Keratinocyte (primary cell): Measurements from ENCODE around the gene RAI1. TPM values are rescaled to one million over a fixed set of nuclear protein-coding genes. Genes with fewer than 3 reads are reported as not detected.

Source experiments
- DNase-seq: peaks from one replicate; pipeline ENCODE4 v3.0.0-alpha.2; 2011; ENCODE audit warnings: low read depth, missing footprints, low spot score
- FAIRE-seq: peaks from 2 replicates; lab custom pipeline; 2011; peaks lifted over from hg19 to GRCh38; lab: Jason Lieb, UNC
- H2AFZ ChIP-seq: 2 replicates; pipeline ENCODE4 v1.6.0; 2012; ENCODE audit warnings: low read length, control low read depth, inconsistent platforms; ENCODE audit not compliant: control insufficient read depth
- H3K27ac ChIP-seq: 2 replicates; pipeline ENCODE4 v1.5.1; 2011; ENCODE audit warnings: low read length; ENCODE audit not compliant: control insufficient read depth, insufficient read depth
- H3K27me3 ChIP-seq: 3 replicates; pipeline ENCODE4 v1.6.0; 2011; ENCODE audit warnings: low read length; ENCODE audit not compliant: control insufficient read depth, insufficient read depth; ENCODE audit errors: extremely low read depth
- H3K36me3 ChIP-seq, 2 experiments: 2 replicates in 1 of 2; 3 replicates in 1 of 2; pipeline ENCODE4 v1.5.1; 2011; ENCODE audit warnings: low read length in 2 of 2, mild to moderate bottlenecking in 1 of 2; ENCODE audit not compliant: control insufficient read depth in 2 of 2, insufficient read depth in 2 of 2; ENCODE audit errors: extremely low read depth in 1 of 2
- H3K4me1 ChIP-seq: 3 replicates; pipeline ENCODE4 v1.5.1; 2011; ENCODE audit warnings: low read length; ENCODE audit not compliant: control insufficient read depth, insufficient read depth; ENCODE audit errors: extremely low read depth
- H3K4me2 ChIP-seq: 3 replicates; pipeline ENCODE4 v1.6.0; 2011; ENCODE audit warnings: low read depth, low read length; ENCODE audit not compliant: control insufficient read depth, insufficient read depth; ENCODE audit errors: extremely low read depth
- H3K4me3 ChIP-seq, 3 experiments: fragments of 200-600 bp in 1 of 3; sonication (generic) in 1 of 3; 2 replicates in 2 of 3; 3 replicates in 1 of 3; pipeline ENCODE4 v1.5.1; 2011 to 2016; ENCODE audit warnings: low read length in 3 of 3, mild to moderate bottlenecking in 3 of 3, control low read depth in 2 of 3, inconsistent platforms in 1 of 3, low read depth in 1 of 3, mixed read lengths in 1 of 3, mixed run types in 1 of 3, moderate library complexity in 1 of 3; ENCODE audit not compliant: control insufficient read depth in 2 of 3, insufficient read depth in 2 of 3; ENCODE audit errors: extremely low read depth in 1 of 3
- H3K79me2 ChIP-seq: 2 replicates; pipeline ENCODE4 v1.6.0; 2012; ENCODE audit warnings: low read length; ENCODE audit not compliant: control insufficient read depth, insufficient read depth
- H3K9ac ChIP-seq: 3 replicates; pipeline ENCODE4 v1.6.0; 2011; ENCODE audit warnings: low read length; ENCODE audit not compliant: control insufficient read depth, insufficient read depth; ENCODE audit errors: extremely low read depth
- H3K9me1 ChIP-seq: 3 replicates; pipeline ENCODE4 v1.6.0; 2011; ENCODE audit warnings: low read length; ENCODE audit not compliant: control insufficient read depth, insufficient read depth; ENCODE audit errors: extremely low read depth
- H3K9me3 ChIP-seq: 2 replicates; pipeline ENCODE4 v1.5.1; 2012; ENCODE audit warnings: low read depth, low read length; ENCODE audit not compliant: control insufficient read depth
- H4K20me1 ChIP-seq: 3 replicates; pipeline ENCODE4 v1.6.0; 2011; ENCODE audit warnings: low read length; ENCODE audit not compliant: control insufficient read depth, insufficient read depth; ENCODE audit errors: extremely low read depth
- EZH2 ChIP-seq: IDR thresholded peaks from one replicate; pipeline ENCODE4 v1.6.1; 2012; ENCODE audit warnings: inconsistent platforms, mild to moderate bottlenecking, low read length, moderate library complexity
- dilution Hi-C: fragments of 300-500 bp; cut with MboI; formaldehyde crosslinking; loops from one replicate; pipeline ENCODE4 v1.7.0; 2020; ENCODE audit warnings: low sequenced_read_pairs; ENCODE audit not compliant: extremely low pct_ligation_motif_present
- polyA plus RNA-seq, 5 experiments: library from polyadenylated mRNA; depleted of rRNA in 3 of 5; stranded (reverse) in 3 of 5; stranded (forward) in 1 of 5; unstranded in 1 of 5; fragments of >200 nt; gene quantifications; 1 replicate in 1 of 5; 2 replicates in 3 of 5; 3 replicates in 1 of 5; pipeline versions ENCODE4 v1.2.1 to v1.2.3, GENCODE V29; 2011 to 2012; ENCODE audit warnings: missing spikeins in 2 of 5, low read depth in 1 of 5, low replicate concordance in 1 of 5
- TF ChIP-seq, protein P1 (sequence below), 3 experiments: IDR thresholded peaks in 1 of 3; conservative IDR thresholded peaks in 1 of 3; optimal IDR thresholded peaks in 1 of 3; 2 replicates in 2 of 3; 3 replicates in 1 of 3; pipeline versions ENCODE3 to v1.5.1; 2011; ENCODE audit warnings: low read length in 3 of 3, mild to moderate bottlenecking in 3 of 3, moderate library complexity in 2 of 3, control low read depth in 1 of 3, inconsistent platforms in 1 of 3; ENCODE audit not compliant: insufficient read depth in 2 of 3; ENCODE audit errors: extremely low read depth in 1 of 3

The RAI1 gene
- polyA plus RNA-seq, 1 donor (not counting 4 experiments of a cell fraction or from before 2014, with no cell fraction given) = 2.6 TPM

DNA sequence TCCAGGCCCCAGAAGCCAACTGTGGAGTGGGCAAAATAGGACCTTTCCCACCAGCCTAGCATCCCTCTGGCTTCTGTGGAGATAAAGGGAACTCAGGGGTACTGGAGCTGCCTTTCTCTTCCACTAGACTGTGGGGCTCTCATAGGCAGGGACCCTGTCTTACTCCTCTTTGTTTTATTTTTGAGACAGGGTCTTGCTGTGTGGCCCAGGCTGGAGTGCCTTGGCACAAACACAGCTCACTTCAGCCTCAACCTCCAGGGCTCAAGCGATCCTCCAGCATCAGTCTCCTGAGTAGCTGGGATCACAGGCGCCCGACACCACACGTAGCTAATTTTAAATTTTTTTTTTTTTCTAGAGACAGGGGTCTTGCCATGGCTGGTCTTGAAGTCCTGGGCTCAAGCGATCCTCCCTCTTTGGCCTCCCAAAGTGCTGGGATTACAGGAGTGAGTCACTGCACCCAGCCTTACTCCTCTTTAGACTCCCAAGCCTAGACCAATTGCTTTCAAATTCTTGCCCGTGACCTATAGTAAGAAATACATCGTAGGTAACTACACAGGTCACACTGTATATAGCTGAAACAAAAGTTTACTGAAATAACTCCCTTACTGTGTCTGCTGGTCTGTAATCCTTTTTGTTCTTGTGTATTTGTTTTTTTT lies 2.6 kb downstream of the RAI1 start:
- Histone ChIP-seq H2AFZ (no peak overlapping the region), H3K27ac (peak overlapping the region; percentile 87), H4K20me1 (peaks cover 9% of the 10 kb centered on the region), H3K4me2 (peak overlapping the region; percentile 95), H3K79me2 (peaks cover 66% of the 10 kb centered on the region), H3K9me1 (peaks cover 2% of the 10 kb centered on the region), H3K9me3 (no peaks in the 10 kb centered on the region), H3K36me3 (no peaks in the 10 kb centered on the region), H3K9ac (peak overlapping the region; percentile 91), H3K4me3 (peak overlapping the region in 2 of 3 experiments; percentile 77 to 87), H3K27me3 (no peaks in the 10 kb centered on the region), H3K4me1 (peaks cover 45% of the 10 kb centered on the region)
- TF ChIP-seq, protein P1, sequence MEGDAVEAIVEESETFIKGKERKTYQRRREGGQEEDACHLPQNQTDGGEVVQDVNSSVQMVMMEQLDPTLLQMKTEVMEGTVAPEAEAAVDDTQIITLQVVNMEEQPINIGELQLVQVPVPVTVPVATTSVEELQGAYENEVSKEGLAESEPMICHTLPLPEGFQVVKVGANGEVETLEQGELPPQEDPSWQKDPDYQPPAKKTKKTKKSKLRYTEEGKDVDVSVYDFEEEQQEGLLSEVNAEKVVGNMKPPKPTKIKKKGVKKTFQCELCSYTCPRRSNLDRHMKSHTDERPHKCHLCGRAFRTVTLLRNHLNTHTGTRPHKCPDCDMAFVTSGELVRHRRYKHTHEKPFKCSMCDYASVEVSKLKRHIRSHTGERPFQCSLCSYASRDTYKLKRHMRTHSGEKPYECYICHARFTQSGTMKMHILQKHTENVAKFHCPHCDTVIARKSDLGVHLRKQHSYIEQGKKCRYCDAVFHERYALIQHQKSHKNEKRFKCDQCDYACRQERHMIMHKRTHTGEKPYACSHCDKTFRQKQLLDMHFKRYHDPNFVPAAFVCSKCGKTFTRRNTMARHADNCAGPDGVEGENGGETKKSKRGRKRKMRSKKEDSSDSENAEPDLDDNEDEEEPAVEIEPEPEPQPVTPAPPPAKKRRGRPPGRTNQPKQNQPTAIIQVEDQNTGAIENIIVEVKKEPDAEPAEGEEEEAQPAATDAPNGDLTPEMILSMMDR (optimal IDR thresholded peaks at IDR 0.05 in 1 of 3, IDR thresholded peaks at IDR 0.05 in 1 of 3, conservative IDR thresholded peaks at IDR 0.05 in 1 of 3; ENCODE audit: extremely low read depth in 1 of 3, insufficient read depth in 2 of 3, low read length in 3 of 3) = no peak
- dilution Hi-C loops = no loop called here
- DNase-seq = no peak
- FAIRE-seq = no peak

DNA sequence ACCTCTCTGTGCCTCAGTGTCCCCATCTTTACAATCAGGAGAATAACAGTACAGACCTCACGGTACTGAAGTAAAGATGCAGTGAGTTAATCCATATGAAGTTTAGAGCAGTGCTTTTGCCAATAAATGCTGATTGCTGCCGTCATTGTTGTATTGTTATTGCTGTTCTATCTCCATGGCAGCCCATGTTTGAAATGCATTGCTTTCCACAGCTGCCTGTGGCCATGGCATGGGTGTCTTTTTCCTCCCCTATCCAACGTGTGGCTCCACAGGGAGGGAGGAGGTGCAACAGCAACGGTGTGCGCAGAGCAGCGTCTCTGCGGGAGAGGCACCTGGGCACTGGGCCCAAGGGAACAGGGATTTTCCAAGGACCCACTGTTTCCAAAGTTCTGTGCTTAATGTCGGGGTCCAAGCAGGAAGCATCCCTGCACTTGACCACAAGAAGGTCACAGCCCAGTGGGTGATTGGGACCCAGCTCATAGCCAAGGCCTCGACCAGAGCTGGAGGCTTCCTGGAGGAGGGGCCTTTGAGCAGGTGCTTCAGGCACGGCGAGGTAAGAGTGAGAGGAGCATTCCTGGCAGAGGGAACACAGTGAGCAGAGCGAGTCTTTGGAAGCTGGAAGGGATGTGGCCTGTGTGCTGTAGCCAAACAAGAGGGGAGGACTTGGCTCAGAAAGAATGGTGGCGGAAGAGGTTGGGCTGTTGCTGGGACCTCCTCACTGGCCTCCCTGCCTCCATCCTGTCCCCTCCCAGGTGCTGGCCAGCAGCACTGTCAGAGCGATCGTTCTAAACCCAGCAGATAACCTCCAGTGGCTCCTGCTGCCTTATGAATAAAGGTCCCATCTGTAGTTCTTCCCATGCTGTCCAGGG lies 3.9 kb downstream of the RAI1 start:
- Histone ChIP-seq H3K9me1 (peaks cover 2% of the 10 kb centered on the region), H3K9ac (peak overlapping the region; percentile 76), H3K27me3 (no peaks in the 10 kb centered on the region), H3K4me3 (peak overlapping the region in 1 of 3 experiments; percentile 55), H3K4me2 (peak overlapping the region; percentile 60), H3K4me1 (peaks cover 45% of the 10 kb centered on the region), H3K36me3 (no peaks in the 10 kb centered on the region), H2AFZ (no peak overlapping the region), H3K79me2 (peaks cover 79% of the 10 kb centered on the region), H3K27ac (peak overlapping the region; percentile 87), H3K9me3 (no peaks in the 10 kb centered on the region), H4K20me1 (peaks cover 11% of the 10 kb centered on the region)
- FAIRE-seq (no peak), DNase-seq (no peak)
- TF ChIP-seq, protein P1 (optimal IDR thresholded peaks at IDR 0.05 in 1 of 3, IDR thresholded peaks at IDR 0.05 in 1 of 3, conservative IDR thresholded peaks at IDR 0.05 in 1 of 3; ENCODE audit: extremely low read depth in 1 of 3, insufficient read depth in 2 of 3, low read length in 3 of 3) = no peak
- TF ChIP-seq EZH2 = no peak
- dilution Hi-C loops = no loop called here
